Islet of Langerhans (tissue), 1 donor: ENCODE data around the gene TSEN34.
"Not testable (repeated sequence)": the region's sequence is repeated elsewhere in the genome, so short reads cannot be mapped to it uniquely, and the experiment has no call there.

Source experiments
- FAIRE-seq: peaks from one replicate; lab custom pipeline; 2011; peaks lifted over from hg19 to GRCh38; lab: Jason Lieb, UNC

TSEN34 gene

GRCh38 chr19:54209811-54210494 lies 18.8 kb downstream of the TSEN34 start:
- FAIRE-seq = peak; percentile 96

DNA sequence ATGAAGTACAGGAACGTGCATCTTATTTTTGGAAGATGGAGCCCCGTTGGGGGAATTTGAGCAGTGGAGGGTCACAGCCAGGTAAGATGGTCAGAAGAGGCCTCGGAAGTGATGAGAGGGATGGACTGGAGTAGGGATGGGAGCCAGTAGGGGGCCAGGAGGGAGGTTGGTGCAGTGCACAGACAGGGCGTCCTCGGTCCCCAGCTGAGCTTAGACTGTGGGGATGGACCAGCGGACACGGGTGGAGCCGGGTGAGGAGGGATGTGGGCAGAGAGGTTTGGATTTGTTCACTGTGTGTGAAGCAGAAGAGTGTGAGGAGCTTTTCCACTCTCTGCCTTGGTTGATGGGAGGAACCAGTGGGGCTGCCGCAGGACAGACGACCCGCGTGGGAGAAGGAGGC lies 20.1 kb downstream of the TSEN34 start:
- FAIRE-seq = no peak

GRCh38 chr19:54214217-54214616 lies 23.1 kb downstream of the TSEN34 start:
- FAIRE-seq = not testable (repeated sequence)

- FAIRE-seq = not testable (repeated sequence)
Observed at GRCh38 chr19:54214734-54215133, 23.6 kb downstream of the TSEN34 start.

DNA sequence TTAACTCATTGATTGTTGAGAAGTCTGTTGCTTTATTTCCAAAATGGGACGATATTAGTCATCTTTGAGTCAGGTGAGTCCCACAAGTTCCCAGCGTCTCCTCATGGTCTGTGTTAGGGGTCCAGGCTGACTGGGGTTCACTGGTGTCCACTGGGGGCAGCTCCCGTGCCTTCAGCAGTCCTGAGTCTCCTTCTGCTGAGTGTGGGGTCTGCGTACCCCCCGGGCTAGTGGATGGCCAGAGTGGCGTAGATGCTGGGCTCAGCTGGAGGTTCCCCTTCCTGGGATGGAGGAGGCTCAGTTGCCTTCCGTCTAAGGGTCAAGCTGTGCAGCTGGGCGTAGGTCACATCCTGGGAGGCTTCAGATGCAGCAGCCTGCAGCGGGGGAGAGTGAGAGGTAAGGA lies 25.8 kb downstream of the TSEN34 start:
- no peak for FAIRE-seq

DNA sequence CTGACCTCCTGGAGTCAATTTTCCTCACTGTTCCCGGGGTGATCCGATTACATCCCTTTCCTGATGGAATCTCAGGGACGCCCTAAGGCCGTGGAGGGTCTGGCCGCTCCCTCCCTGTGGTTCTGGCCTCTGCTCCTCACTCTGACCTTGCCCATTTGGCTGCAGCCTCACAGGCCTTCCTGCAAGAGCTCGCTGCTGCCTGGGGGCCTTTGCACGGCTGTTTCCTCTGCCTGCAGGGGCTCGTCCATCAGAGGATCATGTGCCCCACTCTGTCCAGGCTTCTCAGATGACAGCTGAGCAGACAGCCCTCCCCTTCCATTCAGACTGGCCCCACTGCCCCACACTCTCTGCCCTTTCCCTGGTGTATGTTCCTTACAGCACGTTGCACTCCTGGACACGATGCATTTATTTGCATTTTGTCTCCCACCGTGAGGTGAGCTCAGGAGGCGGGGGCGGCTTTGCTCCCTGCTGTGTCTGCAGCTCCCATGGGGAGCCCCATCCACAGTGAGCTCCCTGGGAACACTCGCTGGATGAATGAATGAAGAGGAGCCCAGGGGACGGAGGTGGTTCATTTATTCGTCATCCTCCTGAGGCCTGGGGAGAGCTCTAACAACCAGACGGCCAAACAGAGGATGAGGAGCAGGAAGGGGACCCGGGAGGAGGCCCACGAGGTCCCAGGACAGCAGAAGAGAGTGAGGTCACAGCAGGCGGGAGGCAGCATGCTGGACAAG lies 26.6 kb downstream of the TSEN34 start:
- FAIRE-seq = not testable (repeated sequence)

- FAIRE-seq = no peak
Observed at GRCh38 chr19:54218259-54218658, 27.2 kb downstream of the TSEN34 start.

DNA sequence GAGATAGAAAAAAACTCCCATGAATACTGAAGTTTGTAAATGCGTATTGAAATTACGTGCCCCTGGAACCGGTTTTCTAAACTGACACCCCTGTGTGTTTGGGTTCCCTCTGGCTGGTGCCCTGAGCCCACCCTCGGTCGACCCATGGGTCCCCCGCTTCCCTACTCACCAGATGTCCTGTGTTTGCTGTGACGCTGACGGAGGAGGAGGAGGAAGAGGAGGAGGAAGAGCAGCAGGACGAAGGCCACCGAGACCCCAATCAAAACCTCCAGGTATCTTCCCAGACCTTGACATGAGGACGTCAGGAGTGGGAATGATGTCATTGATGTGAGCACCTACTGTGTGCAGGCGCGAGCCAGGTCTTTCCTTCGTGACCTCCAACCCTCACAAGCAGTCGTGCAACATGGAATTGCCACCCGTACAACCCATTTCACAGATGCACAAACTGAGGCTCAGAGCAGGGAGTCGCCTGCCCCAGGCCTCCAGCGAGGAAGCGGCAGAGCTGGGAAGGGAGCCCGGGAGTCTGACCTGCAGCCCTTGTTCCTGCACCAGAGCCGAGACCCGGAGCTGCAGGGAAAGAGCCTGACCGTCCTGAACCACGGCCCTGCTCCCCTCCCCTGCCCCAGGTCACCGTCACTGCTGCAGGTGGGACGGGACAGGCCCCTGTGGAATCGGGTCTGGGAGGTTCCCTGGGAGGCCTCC lies 28.0 kb downstream of the TSEN34 start:
- FAIRE-seq = no peak

GRCh38 chr19:54219702-54220101 lies 28.6 kb downstream of the TSEN34 start:
- not testable (repeated sequence) for FAIRE-seq

GRCh38 chr19:54221947-54222346 lies 30.8 kb downstream of the TSEN34 start:
- FAIRE-seq = not testable (repeated sequence)

GRCh38 chr19:54222474-54223276 lies 31.6 kb downstream of the TSEN34 start, which contains the start of gene LILRB3:
LILRB3 (minus strand) TSS chr19:54223007; CDS start chr19:54222976, 31 bp downstream.
- not testable (repeated sequence) for FAIRE-seq

- not testable (repeated sequence) for FAIRE-seq
Observed at GRCh38 chr19:54223277-54223936, 32.3 kb downstream of the TSEN34 start.

- FAIRE-seq = not testable (repeated sequence)
Observed at GRCh38 chr19:54223937-54224281, 32.8 kb downstream of the TSEN34 start.

DNA sequence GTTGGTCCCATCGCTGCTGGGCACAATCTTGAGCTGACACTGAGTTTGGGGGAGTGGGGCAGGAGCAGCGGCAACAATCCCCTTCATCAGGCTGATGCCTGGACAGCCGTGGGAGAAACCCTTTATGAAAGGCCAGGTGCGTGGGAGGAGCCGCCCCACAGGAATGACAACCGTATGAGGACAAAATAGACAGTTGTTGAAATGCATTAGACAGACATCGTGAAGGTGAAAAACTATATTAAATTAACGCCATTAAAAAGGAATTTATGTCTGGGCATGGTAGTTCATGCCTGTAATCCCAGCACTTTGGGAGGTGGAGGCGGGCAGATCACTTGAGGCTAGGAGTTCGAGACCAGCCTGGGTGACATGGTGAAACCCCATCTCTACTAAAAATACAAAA lies 33.5 kb downstream of the TSEN34 start:
- not testable (repeated sequence) for FAIRE-seq

DNA sequence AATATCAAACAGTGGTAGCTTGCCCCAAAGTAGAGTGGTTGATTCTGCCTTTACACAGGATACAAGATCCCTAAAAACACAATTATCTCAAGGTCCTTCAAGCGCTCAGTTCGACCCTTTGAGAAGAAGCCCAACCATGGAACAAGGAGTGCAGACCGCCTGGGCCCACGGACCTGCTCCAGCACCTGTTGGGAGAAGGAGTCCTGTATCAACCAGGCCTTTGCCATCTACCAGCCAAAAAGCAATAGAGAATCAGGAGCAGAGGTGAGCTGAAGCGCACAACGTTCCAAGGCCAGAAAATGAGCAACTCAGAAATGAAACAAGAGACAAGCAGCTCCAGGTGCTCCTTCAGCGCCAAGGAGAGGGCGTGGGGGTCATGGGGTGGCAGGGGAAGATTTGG lies 38.0 kb downstream of the TSEN34 start:
- no peak for FAIRE-seq

GRCh38 chr19:54230031-54230430 lies 38.9 kb downstream of the TSEN34 start:
- no peak for FAIRE-seq

DNA sequence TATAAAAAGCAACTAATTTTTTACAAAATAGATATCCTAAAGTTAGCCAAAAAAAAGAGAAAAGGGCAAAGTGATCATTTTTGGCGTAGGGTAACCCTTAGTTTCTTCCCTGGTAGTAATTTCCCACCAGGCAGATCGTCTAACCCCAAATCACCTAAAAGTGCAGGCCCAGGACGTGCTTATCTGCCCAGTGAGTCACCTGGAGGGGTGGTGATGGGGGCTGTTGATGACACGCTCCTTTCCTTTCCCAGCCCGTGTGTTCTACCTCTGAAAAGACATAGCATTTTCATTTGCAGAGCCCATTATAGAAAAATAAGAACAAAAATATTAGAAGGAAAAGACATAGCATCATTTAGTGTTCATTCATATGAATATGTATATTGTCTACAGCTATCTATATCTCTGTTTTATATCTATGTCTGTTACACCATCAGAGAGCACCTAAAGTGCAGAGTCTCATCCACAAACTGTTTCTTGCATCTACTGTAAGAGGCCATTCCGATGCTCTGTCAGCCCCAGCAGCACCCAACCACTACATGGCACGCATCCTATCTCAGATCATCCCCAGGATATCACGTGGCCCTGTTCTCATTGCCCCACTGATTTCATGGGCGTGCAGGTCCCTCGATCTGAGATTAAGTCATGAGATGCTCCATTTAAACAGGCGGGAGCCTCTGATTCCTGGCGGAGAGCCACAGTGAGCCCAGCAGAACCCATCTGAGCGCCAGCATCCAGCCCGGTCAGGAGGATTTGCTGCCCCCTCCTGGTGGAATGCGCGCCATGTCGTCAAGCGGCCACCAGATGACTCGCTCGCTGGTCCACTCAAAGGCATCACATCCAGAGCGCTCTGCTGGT lies 40.2 kb downstream of the TSEN34 start:
- FAIRE-seq = peak; percentile 45

- no peak for FAIRE-seq
Observed at GRCh38 chr19:54233941-54234340, 42.8 kb downstream of the TSEN34 start.

DNA sequence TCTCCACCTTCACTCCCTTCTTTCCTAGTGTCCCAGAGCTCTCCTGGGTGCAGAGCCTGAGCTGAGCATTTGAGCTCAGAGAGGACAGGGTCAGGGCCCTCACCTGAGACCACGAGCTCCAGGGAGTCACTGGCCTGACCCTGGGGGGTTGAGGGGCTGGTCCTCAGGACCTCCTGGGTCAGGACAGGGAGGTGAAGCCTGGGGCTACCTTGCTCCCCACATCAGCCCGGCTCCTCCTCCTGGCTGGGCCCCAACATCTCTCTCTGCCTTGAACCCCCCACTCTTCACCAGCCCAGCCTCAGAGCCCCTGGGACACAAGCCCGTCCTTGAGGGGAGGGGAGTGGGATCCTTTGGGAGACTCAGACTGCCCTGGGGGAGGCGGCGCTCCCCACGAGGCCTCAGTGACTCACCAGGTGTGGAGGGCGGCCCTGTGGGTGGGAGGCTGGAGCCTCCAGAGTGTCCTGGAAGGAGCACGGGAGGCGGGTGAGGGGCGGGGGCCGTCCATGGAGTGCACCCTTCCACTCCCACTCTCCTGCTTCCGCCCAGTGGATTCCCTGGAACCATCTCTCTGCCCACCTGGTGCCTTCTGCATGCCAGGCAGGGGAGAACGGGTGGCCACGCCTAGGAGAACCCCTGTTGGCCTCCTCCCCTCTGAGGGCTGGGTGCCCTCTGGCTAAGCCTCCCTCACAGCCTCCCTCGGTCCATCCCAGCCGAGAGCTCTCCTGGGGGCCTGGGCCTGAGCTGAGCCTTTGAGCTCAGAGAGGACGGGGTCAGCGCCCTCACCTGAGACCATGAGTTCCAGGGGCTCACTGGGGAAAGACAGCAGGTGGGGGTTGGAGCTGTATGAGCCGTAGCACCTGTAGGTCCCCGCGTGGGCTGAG lies 48.6 kb downstream of the TSEN34 start:
- not testable (repeated sequence) for FAIRE-seq
